ENCODE results near the gene PKP3. TPM values are rescaled to one million over a fixed set of nuclear protein-coding genes. Genes with fewer than 3 reads are reported as not detected.

The PKP3 gene
- total and polyA plus RNA-seq, 9 of the 15 experiments (the other 6 are each of a cell fraction or from before 2014, with no cell fraction given), result 0.11 to 110 (median 30.7) TPM

DNA sequence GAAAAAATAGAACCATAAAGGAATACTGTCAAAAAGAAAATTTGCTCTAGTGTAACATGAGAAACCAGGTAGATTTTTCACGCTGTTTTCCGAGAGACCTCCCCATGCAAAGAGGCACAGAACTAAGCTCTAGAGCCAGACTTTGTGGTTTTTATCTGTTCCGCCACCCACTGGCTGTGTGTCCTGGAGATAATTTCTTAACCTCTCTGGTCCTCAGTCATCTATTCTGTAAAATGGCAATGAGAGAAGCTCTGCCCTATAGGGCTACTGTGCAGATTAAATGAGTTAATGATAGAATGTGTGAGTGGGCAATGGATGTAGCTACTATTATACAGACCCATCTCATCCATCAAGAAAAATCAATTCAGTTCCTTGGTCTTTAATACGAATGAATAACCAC, 30.2 kb downstream of the PKP3 start:
- Histone ChIP-seq H4K20me1 (replicated peaks; ENCODE audit: control insufficient read depth, insufficient read depth, low read length) (no peaks in the 10 kb centered on the region), H3K9me1 (ENCODE audit: control insufficient read depth, insufficient read depth, low read length) (no peaks in the 10 kb centered on the region), H3K9me3 (replicated peaks; ENCODE audit: control insufficient read depth, insufficient read depth, low read depth, low read length) (0 out of 2 replicates have a peak, but pooled peaks cover 2% of the 10 kb centered on the region), H3K27ac (ENCODE audit: extremely low read depth, low read depth, low read length) (no peak overlapping the region), H3K27me3 (ENCODE audit: control insufficient read depth in 2 of 2, insufficient read depth in 2 of 2, low read length in 2 of 2) (no peaks in the 10 kb centered on the region), H2AFZ (ENCODE audit: low read depth, low read length) (no peak overlapping the region), H3K4me3 (no peak overlapping the region), H3K79me2 (ENCODE audit: control insufficient read depth, insufficient read depth, low read length) (no peaks in the 10 kb centered on the region), H3K4me1 (replicated peaks in 1 of 2; ENCODE audit: control insufficient read depth in 2 of 2, insufficient read depth in 2 of 2, low read length in 2 of 2) (peaks cover 5 to 34% of the 10 kb centered on the region in 2 experiments; a peak in 4 of 5 replicates), H3K4me2 (ENCODE audit: insufficient read depth, low read length) (no peak overlapping the region), H3K9ac (ENCODE audit: insufficient read depth in 1 of 2, low read depth in 2 of 2, low read length in 2 of 2) (no peak overlapping the region), H3K36me3 (ENCODE audit: control insufficient read depth, insufficient read depth, low read length) (no peaks in the 10 kb centered on the region)
- WGBS (ENCODE audit: insufficient coverage, low coverage, missing lambda C conversion rate), result 71% methylated on average over 4 of the region's 4 CpGs
- BruUV-seq (replicated peaks), result no TSS peak
- in situ Hi-C loops (cut with MboI) (no loop called here), intact Hi-C loops (cut with micrococcal nuclease) (no loop called here)
- no peak for ATAC-seq
- ChIA-PET POLR2A (no interaction called here), CTCF (ENCODE audit: low intra/inter-chr PET ratio) (no interaction called here)
- DNase-seq (ENCODE audit: extremely low read depth in 1 of 4, low spot score in 3 of 4), result no peak
- FAIRE-seq, result no peak
- TF ChIP-seq NCOA1 (IDR thresholded peaks at IDR 0.05; ENCODE audit: low read depth), result no peak
- no peak for TF ChIP-seq TRIM28 (IDR thresholded peaks at IDR 0.05)
- 0 out of 2 replicates have a peak, but pooled peaks have one; percentile 54 for TF ChIP-seq ADNP (tag; IDR thresholded peaks at IDR 0.05)
- no peak for TF ChIP-seq FOXA1 (IDR thresholded peaks at IDR 0.05; ENCODE audit: borderline replicate concordance)
- TF ChIP-seq MEF2A (IDR thresholded peaks at IDR 0.05; ENCODE audit: control insufficient read depth, low read depth, low read length), result no peak
- no peak for TF ChIP-seq CCNT2 (IDR thresholded peaks at IDR 0.05; ENCODE audit: borderline replicate concordance, extremely low read depth, insufficient read length, low read depth, low read length)
- TF ChIP-seq ZNF3 (CRISPR knock-in tag; IDR thresholded peaks at IDR 0.05), result no peak
- TF ChIP-seq CBFB (CRISPR knock-in tag; IDR thresholded peaks at IDR 0.05), result no peak
- TF ChIP-seq BDP1 (IDR thresholded peaks at IDR 0.05; ENCODE audit: insufficient read depth, insufficient read length), result no peak
- no peak for TF ChIP-seq ZNF436 (CRISPR knock-in tag; IDR thresholded peaks at IDR 0.05)
- TF ChIP-seq BRF1 (IDR thresholded peaks at IDR 0.05; ENCODE audit: borderline replicate concordance, extremely low read depth, insufficient read length), result no peak
- peak; percentile 56 to 64; a peak in 3 of 4 replicates for TF ChIP-seq KDM1A (IDR thresholded peaks at IDR 0.05)
- peak; percentile 37 for TF ChIP-seq ZFP36 (IDR thresholded peaks at IDR 0.05; ENCODE audit: low read depth, low read length, partially characterized antibody)
- no peak for TF ChIP-seq ARID3B (CRISPR knock-in tag; IDR thresholded peaks at IDR 0.05; ENCODE audit: borderline replicate concordance)
- TF ChIP-seq RBM25 (IDR thresholded peaks at IDR 0.05; ENCODE audit: low read depth, low read length, severe bottlenecking), result peak; percentile 93
- TF ChIP-seq NRF1 (conservative IDR thresholded peaks at IDR 0.05 in 1 of 2, IDR thresholded peaks at IDR 0.05 in 1 of 2), result no peak
- TF ChIP-seq HINFP (tag; conservative IDR thresholded peaks at IDR 0.05; ENCODE audit: low read depth), result no peak
- no peak for TF ChIP-seq ATF2 (CRISPR knock-in tag; IDR thresholded peaks at IDR 0.05)
- TF ChIP-seq PKNOX1 (IDR thresholded peaks at IDR 0.05), result no peak

Data from K562 (cell line).